ENCODE data around the gene OSBPL1A.

DNA sequence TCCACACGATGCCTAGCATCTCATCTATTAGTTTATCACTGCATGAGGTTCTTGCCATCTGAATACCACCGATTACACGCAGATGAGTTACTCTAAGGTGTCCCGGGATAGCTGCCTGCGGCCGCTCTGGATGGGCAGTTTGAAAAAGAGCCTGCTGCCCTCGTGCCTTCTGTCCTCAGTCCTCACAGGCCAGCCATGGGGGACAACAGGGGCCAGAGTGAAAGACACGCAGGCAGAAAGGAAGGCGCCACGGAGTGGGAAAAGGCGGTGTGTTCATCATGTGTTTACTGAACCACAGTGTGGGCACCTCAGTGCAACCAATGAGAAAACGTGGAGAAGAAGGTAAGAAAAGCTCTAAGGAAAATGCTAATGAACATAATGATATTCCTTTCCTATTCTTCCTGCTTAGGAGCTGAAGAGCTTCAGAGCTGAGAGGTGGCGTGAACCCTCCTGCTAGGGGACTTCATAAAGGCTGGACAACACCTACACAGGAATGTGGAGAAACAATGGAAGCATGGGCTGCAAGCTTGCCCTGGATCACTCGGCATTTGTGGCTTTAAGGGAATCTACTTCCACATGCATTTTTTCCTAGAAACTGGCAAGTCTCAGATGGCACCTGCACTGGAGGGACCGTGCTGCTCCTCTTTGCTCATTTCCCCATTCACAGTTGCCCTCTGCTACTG, 207.8 kb downstream of the OSBPL1A start:
- TF ChIP-seq POLR2A (IDR thresholded peaks at IDR 0.05; ENCODE audit: low read depth, low read length) (no peak), POLR2AphosphoS5 (IDR thresholded peaks at IDR 0.05; ENCODE audit: low read depth, low read length) (no peak), TAF1 (IDR thresholded peaks at IDR 0.05; ENCODE audit: borderline replicate concordance, low read depth, low read length) (no peak)
